GM19397 (cell line): Measurements from ENCODE around the gene SLC25A29.
"Not testable (repeated sequence)": the region's sequence is repeated elsewhere in the genome, so short reads cannot be mapped to it uniquely, and the experiment has no call there.

ENCODE experiments used
- ATAC-seq: cut with Tn5 transposase; IDR thresholded peaks from one replicate; pipeline ENCODE4 v1.9.1; 2021; ENCODE audit warnings: mild to moderate bottlenecking, moderate library complexity; ENCODE audit not compliant: unreplicated experiment

The SLC25A29 gene

DNA sequence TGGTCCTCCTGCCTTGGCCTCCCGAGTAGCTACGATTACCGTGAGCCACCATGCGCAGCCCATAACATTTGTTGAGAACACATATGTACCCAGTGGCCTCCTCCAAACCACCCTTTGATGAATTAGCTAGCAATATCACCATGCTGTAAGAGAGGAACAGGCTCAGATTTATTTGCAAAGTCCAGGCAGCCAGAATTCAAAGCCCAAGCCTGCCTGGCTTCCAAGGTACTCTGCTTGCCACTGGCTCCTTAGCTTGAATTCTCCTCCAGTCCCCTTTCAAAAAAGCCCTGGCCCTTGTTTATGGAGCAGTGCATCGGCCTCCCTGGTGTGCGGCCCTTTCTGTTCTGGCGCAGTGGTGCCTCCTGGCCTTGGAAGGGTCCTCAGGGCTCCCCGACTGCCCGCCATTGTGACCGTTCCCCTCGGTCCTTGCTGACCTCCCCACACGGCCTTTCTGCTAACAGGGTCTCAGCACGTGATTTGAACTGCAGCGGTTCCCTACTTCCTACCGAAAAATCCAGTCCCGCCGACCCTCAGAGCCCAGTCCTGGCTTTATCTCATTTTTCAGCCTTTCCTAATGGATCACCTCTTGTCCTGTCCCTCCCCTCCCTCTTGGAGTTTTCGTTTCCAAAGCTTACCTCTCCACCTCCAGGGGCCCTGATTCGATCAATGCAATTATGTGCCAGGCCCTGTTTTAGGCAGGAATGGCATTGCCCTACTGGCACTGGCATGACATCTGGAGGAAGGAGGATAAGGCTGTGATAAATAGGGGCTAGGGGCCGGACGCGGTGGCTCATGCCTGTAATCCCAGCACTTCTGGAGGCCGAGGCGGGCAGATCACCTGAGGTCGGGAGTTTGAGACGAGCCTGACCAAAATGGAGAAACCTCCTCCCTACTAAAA, 22.0 kb downstream of the SLC25A29 start:
- no peak for ATAC-seq

DNA sequence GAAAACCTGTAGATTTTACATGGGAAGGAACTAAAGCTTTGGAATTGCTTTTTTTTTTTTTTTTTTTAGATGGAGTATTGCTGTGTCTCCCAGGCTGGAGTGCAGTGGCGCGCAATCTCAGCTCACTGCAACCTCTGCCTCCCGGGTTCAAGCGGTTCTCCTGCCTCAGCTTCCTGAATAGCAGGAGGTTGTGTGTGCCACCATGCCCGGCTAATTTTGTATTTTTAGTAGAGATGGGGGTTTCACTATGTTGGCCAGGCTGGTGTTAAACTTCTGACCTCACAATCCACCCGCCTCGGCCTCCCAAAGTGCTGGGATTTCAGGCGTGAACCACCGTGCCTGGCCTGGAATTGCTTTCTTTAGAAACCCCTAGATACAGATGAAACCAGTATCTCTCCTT, 22.8 kb downstream of the SLC25A29 start:
- ATAC-seq, result not testable (repeated sequence)

DNA sequence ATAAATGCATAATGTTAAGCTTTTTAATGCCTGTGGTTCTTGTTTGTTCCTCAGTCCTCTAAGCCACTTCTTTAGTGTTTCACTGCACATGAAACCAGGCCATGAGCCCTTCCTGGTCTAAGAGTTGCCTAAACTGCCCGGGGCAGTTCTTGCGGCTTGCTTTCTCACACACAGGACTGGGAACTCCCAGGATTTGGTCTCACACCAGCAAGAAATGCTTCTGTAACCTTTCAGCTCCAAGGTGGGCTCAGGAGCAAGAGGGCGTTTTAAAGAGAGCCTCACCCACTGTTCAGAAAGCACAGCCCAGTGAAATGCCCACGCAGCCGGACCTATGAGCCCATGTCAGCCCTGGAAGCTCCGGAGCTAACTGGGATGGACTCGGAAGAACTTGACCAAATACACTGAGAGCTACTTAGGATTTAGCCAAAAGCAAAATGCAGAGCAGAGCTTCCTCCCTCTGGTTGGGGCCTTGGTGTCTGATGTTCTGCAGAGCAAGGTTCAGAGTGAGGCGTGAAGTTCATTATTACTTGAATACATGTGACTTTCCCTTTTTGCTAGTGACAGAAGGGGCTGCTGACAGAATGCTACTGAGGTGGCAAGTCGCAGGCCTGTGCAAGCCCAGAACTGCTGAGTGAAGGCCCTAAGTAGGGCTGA, 23.4 kb downstream of the SLC25A29 start:
- ATAC-seq, result no peak

DNA sequence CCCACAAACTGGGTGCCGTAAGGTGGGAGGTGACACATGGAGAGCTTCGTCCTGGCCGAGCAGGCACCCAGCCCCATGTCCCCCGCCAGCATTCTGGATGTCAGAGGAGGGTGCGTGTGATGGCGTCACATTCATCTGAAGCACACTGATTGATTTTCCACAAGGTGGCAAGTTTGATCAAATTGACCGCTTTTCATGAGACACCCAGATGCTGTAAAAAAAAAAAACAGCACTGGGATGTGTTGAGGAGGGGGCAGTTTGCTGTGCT, 24.2 kb downstream of the SLC25A29 start:
- ATAC-seq, result no peak

DNA sequence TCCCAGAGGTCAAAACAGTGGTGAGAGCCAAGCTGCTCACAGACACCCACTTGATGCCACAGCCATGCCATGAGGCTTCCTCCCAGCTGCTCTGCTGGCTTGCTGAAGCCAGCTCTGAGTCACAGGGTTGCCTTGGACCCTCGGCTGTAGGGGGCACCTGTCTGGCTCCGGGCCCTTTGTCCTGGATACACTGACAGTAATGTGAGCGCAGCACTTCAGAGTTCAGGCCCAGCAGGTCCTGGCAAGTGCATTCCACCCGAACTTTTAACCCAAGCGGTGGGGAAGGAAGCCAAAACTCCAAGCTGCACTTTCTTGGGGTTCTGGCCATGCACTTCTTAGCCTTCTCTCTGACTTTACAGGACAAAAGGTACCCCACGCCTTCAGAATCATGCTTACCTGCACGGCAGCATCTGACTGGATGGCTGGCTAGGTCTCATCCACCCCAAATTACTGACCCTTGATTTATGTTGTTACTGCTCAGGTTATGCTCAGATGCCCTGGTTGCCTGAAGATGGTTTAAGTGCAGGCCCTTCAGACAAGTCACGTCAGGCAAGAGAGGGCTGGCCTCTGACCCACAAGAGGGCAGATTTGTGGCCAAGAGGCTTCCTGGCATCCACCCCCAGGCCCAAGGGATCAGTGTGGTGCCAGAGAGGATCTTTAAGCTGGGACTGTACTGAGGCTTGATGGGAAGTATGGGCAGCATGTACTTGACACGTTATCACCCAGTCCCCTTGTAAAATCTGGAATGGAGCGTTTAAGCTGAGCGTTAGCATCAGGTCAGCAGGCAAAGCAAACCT, 24.8 kb downstream of the SLC25A29 start:
- no peak for ATAC-seq

DNA sequence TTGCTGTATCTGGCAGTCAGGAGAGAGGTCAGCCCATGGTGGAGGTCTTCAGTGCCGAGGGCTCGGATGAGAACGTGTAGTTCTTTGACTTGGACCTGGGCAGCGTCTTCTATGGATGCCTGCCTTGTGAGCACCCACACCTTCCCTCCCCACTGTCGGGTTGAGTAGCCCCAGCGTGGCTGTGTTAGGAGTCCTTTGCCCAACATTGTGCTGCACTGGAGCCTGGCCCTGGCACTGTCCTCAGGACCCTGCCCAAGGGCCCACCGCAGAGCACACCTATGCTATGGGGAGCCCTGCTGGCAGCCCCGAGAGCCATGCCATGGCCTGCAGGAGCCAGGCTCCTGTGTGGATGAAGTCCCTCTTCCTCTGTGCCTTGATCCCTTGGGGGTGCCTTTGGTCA, 26.7 kb downstream of the SLC25A29 start:
- no peak for ATAC-seq

DNA sequence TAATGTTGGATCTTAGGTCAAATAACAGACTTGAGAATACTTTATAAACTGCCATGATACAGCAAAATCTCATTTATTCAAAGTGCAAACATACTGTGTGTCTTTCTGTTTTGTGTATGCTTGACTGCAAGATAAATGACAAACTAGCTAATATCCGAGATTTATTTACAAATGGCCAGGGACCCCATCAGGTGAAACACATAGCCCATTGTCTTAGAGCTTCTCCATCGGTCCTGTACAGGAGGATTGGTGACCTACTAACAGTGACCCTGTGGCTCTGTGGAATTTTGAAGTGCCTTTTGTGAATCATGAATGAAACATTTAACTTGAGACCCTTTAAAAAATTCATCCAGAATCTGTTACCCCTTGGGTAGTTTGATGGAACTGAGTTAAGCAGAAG, 27.1 kb downstream of the SLC25A29 start:
- no peak for ATAC-seq

DNA sequence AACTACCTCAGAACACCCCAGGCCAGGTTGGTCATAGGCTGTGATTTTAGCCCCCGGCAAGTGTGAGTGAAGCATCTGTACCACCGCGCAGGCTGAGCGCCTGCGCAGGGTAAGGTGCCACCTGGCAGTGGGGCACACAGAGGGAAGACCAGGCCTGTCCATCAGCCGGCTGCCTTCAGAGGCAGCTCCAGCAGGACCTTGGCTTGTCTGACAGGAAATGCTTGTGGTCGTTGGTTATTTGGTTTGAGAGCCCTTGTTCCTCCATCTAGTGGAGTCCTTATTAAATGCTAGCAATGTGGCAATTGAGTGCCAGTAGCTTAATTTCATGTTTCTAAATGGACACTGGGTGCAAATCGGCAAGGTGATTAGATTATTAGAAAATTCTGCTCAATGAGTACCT, 27.5 kb downstream of the SLC25A29 start:
- peak; percentile 61 for ATAC-seq

DNA sequence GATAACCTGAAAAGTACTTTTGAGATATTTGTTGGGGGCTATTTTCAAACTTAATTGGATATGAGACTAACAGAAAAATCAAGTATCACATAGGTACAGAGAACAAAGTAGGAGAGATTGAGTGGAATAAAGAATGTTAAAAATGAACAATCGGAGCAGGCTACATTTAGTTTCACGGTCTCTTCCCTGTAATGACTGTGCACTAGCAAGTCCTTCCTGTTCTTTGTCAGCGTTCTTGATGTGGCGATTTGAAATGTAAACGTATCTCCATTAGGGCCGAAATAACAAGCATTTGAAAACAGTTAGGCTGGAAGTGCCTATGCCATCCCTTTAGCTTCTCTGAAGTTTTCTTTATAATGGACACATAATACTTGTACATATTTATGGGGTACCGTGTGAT, 31.0 kb downstream of the SLC25A29 start:
- no peak for ATAC-seq

DNA sequence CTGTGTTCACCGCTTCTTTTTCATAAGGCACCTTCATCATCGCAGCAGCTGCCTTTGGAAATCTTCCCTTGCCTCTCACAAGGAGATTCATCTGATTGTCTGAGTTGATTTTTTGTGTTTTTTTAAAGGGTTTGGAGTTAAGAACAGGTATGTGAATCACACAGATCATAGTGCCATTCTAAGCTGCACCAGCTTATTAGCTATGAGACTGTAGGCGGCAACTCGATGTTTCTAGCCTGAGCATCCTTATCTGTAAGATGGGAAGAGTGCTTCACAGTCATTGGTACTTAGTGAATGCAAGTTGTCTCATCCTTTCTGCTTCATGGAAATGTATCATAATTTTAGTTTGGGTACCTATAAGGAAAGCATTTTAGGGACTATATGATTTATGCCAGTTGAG, 32.0 kb downstream of the SLC25A29 start:
- ATAC-seq, result no peak

DNA sequence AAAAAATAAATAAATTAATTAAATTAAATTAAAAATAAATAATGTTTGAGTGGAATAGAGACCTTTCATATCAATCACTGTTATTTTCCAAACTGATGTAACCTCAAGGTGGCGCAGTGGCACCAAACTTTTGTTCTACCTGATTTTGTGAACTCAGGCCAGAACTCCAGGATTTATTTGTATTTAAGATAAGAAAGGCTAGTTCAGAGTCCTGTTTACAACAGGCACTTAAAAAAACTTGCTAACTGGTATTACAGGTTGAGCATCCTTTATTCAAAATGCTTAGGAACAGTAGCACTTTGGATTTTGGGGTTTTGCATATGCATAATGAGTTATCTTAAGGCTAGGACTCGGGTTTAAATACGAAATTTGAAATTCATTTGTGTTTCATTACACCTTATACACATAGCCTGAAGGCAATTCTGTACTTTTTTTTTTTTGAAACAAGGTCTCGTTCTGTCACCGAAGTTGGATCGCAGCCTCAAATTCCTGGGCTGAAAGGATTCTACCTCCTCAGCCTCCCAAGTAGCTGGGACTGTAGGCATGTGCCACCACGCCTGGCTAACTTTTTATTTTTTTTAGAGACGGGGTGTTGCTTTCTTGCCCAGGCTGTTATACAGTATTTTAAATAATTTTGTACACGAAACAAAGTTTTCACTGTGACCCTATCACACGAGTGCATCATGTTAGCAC, 34.9 kb downstream of the SLC25A29 start:
- no peak for ATAC-seq

DNA sequence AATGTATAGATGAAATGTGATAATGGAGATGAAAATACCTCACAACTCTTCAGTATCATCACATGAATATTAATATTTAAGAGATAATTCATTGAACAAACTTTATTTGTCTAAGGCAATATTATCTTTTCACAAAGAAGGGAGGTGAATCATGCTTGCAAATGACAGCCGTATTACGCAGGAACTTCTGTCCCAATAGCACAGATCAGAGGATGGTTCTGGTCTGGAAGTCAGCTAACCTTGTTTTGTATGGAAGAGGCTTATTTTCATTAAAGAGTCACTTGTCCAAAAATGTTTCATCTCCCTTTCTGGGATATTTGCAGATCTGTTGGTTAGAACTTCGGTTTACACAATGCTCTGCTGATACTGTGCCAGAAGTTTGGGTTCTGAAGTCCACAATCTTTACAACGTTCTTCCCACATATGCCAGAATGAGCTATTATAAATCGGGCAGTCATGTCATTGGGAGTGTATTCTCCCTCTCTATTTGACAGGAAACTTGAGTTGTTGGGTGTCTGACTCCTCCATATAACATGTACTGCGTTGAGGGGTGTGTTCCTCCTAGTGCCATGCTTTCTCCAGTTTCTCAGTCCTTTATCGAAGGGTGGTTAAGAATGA, 37.5 kb downstream of the SLC25A29 start:
- no peak for ATAC-seq

DNA sequence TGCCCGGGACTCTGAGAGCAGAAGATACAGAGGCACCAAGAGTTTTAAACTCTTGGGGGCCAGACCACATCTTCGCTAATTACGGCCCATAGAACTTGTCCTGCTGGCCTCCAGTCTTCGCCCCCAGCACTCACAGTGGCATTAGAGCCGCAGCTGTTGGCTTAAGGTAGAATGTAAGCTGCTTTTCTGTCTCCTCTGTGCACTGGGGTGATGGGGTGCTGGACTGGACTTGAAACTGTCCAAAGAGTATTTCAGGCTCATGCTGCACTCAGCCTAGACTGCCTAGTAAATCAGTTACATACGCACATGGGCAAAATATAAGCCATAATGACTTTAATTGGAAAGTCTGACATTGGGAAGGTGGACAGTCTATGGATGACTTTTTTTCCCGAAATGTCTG, 38.3 kb downstream of the SLC25A29 start:
- no peak for ATAC-seq

DNA sequence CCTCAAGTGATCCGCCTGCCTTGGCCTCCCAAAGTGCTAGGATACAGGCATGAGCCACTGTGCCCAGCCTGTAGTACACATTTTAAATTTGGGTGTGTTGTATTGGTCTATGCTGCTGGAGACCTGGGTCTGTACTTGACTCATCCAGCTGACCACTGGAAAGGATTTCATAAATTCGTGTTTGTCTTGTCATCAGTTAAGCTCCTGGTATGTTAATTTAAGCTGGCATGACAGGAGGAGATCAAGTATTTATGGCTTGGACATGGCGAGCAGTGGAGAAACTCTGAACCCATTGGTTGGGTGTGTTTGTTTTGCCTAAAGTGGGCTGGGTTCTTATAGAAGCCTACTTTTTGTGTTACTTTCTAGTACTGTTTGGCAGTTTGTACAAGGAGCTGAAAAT, 43.1 kb downstream of the SLC25A29 start:
- ATAC-seq, result no peak

DNA sequence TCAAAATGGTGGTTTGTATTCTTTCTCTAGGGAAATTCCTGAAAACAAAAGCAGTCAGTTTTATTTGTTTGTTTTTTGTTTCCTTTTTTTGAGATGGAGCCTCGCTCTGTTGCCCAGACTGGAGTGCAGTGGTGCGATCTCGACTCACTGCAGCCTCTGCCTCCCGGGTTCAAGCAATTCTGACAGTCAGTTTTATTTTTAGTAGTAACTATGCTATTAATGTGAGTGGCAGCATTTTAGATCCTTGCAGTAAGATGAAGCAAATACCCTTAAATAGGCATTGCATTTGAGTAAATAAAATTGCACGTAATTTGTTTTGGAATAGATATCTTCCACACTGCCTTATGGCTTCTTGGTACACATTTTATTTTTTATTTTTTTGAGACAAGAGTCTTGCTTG, 43.7 kb downstream of the SLC25A29 start:
- ATAC-seq, result no peak

DNA sequence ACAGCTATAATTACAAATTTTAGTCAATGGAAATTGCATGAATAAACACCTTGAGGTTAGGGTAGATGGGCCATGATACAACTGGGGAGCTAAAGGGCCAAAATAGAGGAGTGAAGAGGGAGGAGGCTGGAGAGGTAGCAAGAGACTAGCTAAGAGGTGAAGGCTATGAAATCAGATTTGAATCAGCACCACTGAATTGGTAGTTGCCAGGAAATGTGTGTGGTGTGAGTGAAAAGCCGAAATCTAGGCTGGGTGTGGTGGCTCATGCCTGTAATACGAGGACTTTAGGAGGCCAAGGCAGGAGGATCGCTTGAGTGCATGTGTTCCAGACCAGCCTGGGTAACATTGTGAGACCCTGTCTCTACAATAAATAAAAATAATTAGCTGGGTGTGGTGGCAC, 44.6 kb downstream of the SLC25A29 start:
- no peak for ATAC-seq

DNA sequence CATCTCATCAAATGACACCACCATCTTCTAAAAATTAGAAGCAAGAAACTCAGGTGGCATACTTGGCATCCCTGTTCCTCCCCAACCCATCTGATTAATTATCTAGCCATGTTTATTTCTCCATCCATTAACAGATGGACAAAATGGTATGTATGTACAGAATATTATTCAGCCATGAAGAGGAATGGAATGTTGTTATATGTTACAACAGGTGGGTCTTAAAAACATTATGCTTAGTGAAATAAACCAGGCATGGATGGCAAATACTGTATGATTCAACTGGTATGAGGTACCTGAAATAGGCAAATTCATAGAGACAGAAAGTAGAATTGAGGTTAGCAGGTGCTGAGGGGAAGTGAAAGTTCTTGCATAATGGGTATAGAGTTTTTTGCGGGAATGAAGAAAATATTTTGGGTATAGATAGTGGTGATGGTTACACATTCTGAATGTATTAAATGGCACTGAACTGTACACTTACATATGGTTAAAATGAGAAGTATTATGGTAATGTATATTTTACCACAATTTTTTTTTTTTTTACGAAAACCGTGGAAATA, 49.8 kb downstream of the SLC25A29 start:
- peak; percentile 74 for ATAC-seq

DNA sequence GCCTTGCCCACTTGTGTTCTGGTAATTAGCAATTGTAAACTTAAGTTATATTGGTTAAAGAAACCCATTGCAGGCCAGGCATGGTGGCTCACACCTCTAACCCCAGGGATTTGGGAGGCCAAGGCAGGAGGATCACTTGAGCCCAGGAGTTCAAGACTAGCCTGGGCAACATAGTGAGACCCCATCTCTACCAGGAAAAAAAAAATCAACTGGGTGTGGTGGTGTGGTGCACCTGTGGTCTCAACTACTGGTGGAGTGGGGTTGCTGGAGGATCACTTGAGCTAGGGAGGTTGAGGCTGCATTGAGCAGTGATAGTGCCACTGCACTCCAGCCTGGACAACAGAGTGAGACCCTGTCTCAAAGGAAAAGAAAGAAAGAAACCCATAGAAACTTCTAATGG, 53.6 kb downstream of the SLC25A29 start:
- no peak for ATAC-seq

DNA sequence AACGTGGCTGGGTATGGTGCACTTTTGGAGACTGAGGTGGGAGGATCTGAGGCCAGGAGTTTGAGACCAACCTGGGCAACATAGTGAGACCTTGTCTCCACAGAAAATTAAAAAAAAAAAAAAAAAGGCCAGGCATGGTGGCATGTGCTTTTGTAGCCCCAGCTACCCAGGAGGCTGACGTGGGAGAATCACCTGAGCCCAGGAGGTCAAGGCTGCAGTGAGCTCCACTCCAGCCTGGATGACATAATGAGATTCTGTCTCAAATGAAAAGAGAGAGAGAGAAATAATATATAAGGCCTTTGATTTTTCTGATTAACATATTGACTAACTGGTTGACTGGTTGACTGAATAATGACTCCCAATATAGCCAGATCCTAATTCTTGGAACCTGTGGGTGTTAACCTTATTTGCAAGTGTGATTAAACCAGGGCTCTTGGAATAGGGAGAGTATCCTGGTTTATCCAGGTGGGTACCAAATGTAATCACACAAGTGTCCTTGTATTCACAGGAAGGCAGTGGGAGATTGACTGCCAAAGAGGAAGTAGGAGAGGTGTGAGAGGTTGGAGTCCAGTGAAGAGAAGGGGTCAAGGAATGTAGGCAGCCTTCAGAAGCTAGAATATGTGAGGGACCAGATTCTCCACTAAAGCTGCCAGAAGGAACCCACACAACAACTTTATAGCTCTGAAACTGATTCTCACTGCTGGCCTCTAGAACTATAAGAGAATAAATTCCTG, 55.3 kb downstream of the SLC25A29 start:
- no peak for ATAC-seq
